GM12872 (cell line): ENCODE results near the gene THSD4.

Experiments used
- CTCF ChIP-seq: IDR thresholded peaks from 3 replicates; pipeline ENCODE4 v1.5.1; 2011; ENCODE audit warnings: low read depth, mild to moderate bottlenecking, low read length, moderate library complexity; ENCODE audit not compliant: insufficient read depth

THSD4 gene

GRCh38 chr15:71224024-71224423 lies 108.8 kb downstream of the THSD4 start:
- TF ChIP-seq CTCF: no peak

- TF ChIP-seq CTCF: no peak
Measured at GRCh38 chr15:71225851-71226250, 110.6 kb downstream of the THSD4 start.

GRCh38 chr15:71226536-71227455 lies 111.5 kb downstream of the THSD4 start:
- no peak for TF ChIP-seq CTCF

- TF ChIP-seq CTCF: no peak
Measured at GRCh38 chr15:71228403-71228802, 113.1 kb downstream of the THSD4 start.

GRCh38 chr15:71230303-71230702 lies 115.0 kb downstream of the THSD4 start:
- TF ChIP-seq CTCF: no peak

GRCh38 chr15:71231758-71232157 lies 116.5 kb downstream of the THSD4 start:
- no peak for TF ChIP-seq CTCF

GRCh38 chr15:71232411-71232810 lies 117.1 kb downstream of the THSD4 start:
- no peak for TF ChIP-seq CTCF
